Measurements from ENCODE around the gene DPM1.
A peak's percentile ranks its signal among the peaks of the same experiment; 100 is the strongest.
"Not testable (repeated sequence)": the region's sequence is repeated elsewhere in the genome, so short reads cannot be mapped to it uniquely, and the experiment has no call there.

DPM1 gene

GRCh38 chr20:50980071-50980681 is 21.8 kb upstream of the DPM1 start:
- no peak for DNase-seq (ENCODE audit: low read depth)

GRCh38 chr20:50978533-50978932 is 20.2 kb upstream of the DPM1 start:
- DNase-seq (ENCODE audit: low read depth), result not testable (repeated sequence)

- no peak for DNase-seq (ENCODE audit: low read depth)
These were observed 19.0 kb upstream of the DPM1 start for GRCh38 chr20:50977066-50978021.

- no peak for DNase-seq (ENCODE audit: low read depth)
These were observed 17.5 kb upstream of the DPM1 start for GRCh38 chr20:50975701-50976330.

GRCh38 chr20:50969912-50970311 is 11.6 kb upstream of the DPM1 start:
- DNase-seq (ENCODE audit: low read depth), result no peak

- DNase-seq (ENCODE audit: low read depth), result no peak
These were observed 11.1 kb upstream of the DPM1 start for GRCh38 chr20:50969435-50969834.

GRCh38 chr20:50968289-50968688 is 10.0 kb upstream of the DPM1 start:
- DNase-seq (ENCODE audit: low read depth), result no peak

GRCh38 chr20:50967586-50967985 is 9.3 kb upstream of the DPM1 start:
- no peak for DNase-seq (ENCODE audit: low read depth)

- DNase-seq (ENCODE audit: low read depth), result no peak
These were observed 1.3 kb upstream of the DPM1 start for GRCh38 chr20:50959543-50960126.

GRCh38 chr20:50958615-50959542 is 547 bp upstream of the DPM1 start, which contains the start of gene MOCS3:
Gene MOCS3, plus strand, starts transcription at chr20:50958818. Its CDS starts 25 bp downstream, at chr20:50958843.
- DNase-seq (ENCODE audit: low read depth), result peak; percentile 72

- no peak for DNase-seq (ENCODE audit: low read depth)
These were observed 1.1 kb downstream of the DPM1 start for GRCh38 chr20:50957276-50957675.

GRCh38 chr20:50953821-50954220 is 4.5 kb downstream of the DPM1 start:
- no peak for DNase-seq (ENCODE audit: low read depth)

GRCh38 chr20:50953196-50953595 is 5.1 kb downstream of the DPM1 start:
- no peak for DNase-seq (ENCODE audit: low read depth)

- no peak for DNase-seq (ENCODE audit: low read depth)
These were observed 10.1 kb downstream of the DPM1 start for GRCh38 chr20:50948132-50948785.

GRCh38 chr20:50943069-50943468 is 15.3 kb downstream of the DPM1 start:
- no peak for DNase-seq (ENCODE audit: low read depth)

- DNase-seq (ENCODE audit: low read depth), result no peak
These were observed 24.7 kb downstream of the DPM1 start for GRCh38 chr20:50933589-50933988.

GRCh38 chr20:50932691-50933280 is 25.5 kb downstream of the DPM1 start:
- DNase-seq (ENCODE audit: low read depth), result no peak

GRCh38 chr20:50932016-50932485 is 26.3 kb downstream of the DPM1 start:
- DNase-seq (ENCODE audit: low read depth), result no peak

GRCh38 chr20:50931306-50932015 is 26.9 kb downstream of the DPM1 start, which contains the start of gene ADNP:
Gene ADNP, minus strand, starts transcription at chr20:50931437. Its CDS starts 27,441 bp downstream, at chr20:50903996.
- peak; percentile 80 for DNase-seq (ENCODE audit: low read depth)

GRCh38 chr20:50930976-50931305 is 27.4 kb downstream of the DPM1 start:
- DNase-seq (ENCODE audit: low read depth), result no peak

All from stimulated activated CD4-positive, alpha-beta T cell treated with anti-CD3 and anti-CD28 coated beads, Interleukin-2, amount 100 ng/mL, for 4 hours (primary cell).